Omental fat pad (tissue), 4 donors: ENCODE measurements around the gene PTPRK. TPM values are rescaled to one million over a fixed set of nuclear protein-coding genes. Genes with fewer than 3 reads are reported as not detected.

Experiments
- ATAC-seq: fragments of 150-250 bp; one replicate; pipeline ENCODE4 v1.9.1; 2016; ENCODE audit warnings: mild to moderate bottlenecking, moderate library complexity; ENCODE audit not compliant: low FRiP score
- DNase-seq: peaks from one replicate; pipeline ENCODE4 v3.0.0-alpha.2; 2019; ENCODE audit warnings: low spot score
- CTCF ChIP-seq, 3 donors: fragments of 450-650 bp; IDR thresholded peaks; one replicate each; pipeline ENCODE4 v1.5.1; 2016 to 2017; ENCODE audit warnings: antibody characterized with exemption in 3 of 3, mild to moderate bottlenecking in 3 of 3, moderate library complexity in 2 of 3
- total RNA-seq, 4 donors: library from RNA; depleted of rRNA; stranded (reverse); fragments of >200 nt; gene quantifications; one replicate each; pipeline ENCODE4 v1.1.0, GENCODE V29; 2016

The PTPRK gene
- total RNA-seq, 4 donors from 2014 or later = 16.2 to 32.6 (median 20.9) TPM

- no peak for DNase-seq
- ATAC-seq = no peak
These were observed 168.0 kb downstream of the PTPRK start for GRCh38 chr6:128352366-128352765.

GRCh38 chr6:128351255-128351514 is 169.2 kb downstream of the PTPRK start:
- no peak for TF ChIP-seq CTCF (IDR thresholded peaks at IDR 0.05)
- no peak for DNase-seq
- ATAC-seq = no peak

More at GRCh38 chr6:128352366-128352765, 168.0 kb downstream of the PTPRK start:
- TF ChIP-seq CTCF (IDR thresholded peaks at IDR 0.05) = no peak

GRCh38 chr6:128350416-128351254 is 169.8 kb downstream of the PTPRK start:
- DNase-seq = no peak
- ATAC-seq = no peak
- no peak for TF ChIP-seq CTCF (IDR thresholded peaks at IDR 0.05)

- ATAC-seq = no peak
- no peak for DNase-seq
- no peak for TF ChIP-seq CTCF (IDR thresholded peaks at IDR 0.05)
These were observed 173.3 kb downstream of the PTPRK start for GRCh38 chr6:128347123-128347522.

- no peak for TF ChIP-seq CTCF (IDR thresholded peaks at IDR 0.05)
- DNase-seq (no peak), ATAC-seq (no peak)
These were observed 173.8 kb downstream of the PTPRK start for GRCh38 chr6:128346569-128346968.

- no peak for TF ChIP-seq CTCF (IDR thresholded peaks at IDR 0.05)
- no peak for ATAC-seq
- no peak for DNase-seq
These were observed 175.1 kb downstream of the PTPRK start for GRCh38 chr6:128345278-128345677.

- ATAC-seq (no peak), DNase-seq (no peak)
- no peak for TF ChIP-seq CTCF (IDR thresholded peaks at IDR 0.05)
These were observed 176.7 kb downstream of the PTPRK start for GRCh38 chr6:128343706-128344105.
